Measurements from ENCODE around the gene MUC21.
"Not testable (repeated sequence)": the region's sequence is repeated elsewhere in the genome, so short reads cannot be mapped to it uniquely, and the experiment has no call there.

The MUC21 gene

DNA sequence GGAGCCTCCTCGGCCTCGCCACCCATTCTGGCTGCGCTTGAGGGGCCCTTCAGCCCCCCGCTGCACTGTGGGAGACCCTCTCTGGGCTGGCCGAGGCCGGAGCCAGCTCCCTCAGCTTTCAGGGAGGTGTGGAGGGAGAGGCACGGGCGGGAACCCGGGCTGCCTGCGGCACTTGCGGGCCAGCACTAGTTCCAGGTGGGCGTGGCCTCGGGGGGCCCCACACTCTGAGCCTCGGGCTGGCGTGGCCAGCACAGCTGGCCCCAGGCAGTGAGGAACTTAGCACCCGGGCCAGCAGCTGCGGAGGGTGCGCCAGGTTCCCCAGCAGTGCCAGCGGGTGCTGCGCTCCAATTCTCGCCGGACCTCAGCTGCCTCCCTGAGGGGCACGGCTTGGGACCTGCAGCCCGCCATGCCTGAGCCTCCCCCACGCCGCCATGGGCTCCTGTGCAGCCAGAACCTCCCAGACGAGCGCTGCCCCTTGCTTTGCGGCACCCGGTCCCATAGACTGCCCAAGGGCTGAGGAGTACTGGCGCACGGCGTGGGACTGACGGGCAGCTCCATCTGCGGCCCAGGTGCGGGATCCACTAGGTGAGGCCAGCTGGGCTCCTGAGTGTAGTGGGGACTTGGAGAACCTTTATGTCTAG is 33.3 kb downstream of the MUC21 start:
- Mint-ChIP-seq H3K9me3 (peaks cover 16% of the 10 kb centered on the region), H3K4me3 (no peak overlapping the region), H3K27me3 (ENCODE audit: low read depth) (peaks cover 5% of the 10 kb centered on the region), H3K27ac (no peak overlapping the region), H3K36me3 (ENCODE audit: low read depth) (no peaks in the 10 kb centered on the region), H3K4me1 (no peaks in the 10 kb centered on the region)
- TF ChIP-seq, protein P1, sequence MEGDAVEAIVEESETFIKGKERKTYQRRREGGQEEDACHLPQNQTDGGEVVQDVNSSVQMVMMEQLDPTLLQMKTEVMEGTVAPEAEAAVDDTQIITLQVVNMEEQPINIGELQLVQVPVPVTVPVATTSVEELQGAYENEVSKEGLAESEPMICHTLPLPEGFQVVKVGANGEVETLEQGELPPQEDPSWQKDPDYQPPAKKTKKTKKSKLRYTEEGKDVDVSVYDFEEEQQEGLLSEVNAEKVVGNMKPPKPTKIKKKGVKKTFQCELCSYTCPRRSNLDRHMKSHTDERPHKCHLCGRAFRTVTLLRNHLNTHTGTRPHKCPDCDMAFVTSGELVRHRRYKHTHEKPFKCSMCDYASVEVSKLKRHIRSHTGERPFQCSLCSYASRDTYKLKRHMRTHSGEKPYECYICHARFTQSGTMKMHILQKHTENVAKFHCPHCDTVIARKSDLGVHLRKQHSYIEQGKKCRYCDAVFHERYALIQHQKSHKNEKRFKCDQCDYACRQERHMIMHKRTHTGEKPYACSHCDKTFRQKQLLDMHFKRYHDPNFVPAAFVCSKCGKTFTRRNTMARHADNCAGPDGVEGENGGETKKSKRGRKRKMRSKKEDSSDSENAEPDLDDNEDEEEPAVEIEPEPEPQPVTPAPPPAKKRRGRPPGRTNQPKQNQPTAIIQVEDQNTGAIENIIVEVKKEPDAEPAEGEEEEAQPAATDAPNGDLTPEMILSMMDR (IDR thresholded peaks at IDR 0.05; ENCODE audit: unreplicated experiment in 3 of 3) = no peak

DNA sequence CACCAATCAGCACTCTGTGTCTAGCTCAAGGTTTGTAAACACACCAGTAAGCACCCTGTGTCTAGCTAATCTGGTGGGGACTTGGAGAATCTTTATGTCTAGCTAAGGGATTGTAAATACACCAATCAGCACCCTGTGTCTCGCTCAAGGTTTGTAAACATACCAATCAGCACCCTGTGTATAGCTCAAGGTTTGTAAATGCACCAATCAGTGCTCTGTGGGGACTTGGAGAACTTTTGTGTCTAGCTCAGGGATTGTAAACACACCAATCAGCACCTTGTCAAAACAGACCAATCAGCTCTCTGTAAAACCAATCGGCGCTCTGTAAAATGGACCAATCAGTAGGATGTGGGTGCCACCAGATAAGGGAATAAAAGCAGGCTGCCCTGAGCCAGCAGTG is 33.9 kb downstream of the MUC21 start:
- not testable (repeated sequence) for H3K4me3 Mint-ChIP-seq; H3K27ac Mint-ChIP-seq; H3K27me3 Mint-ChIP-seq (ENCODE audit: low read depth); H3K36me3 Mint-ChIP-seq (ENCODE audit: low read depth); H3K4me1 Mint-ChIP-seq
- H3K9me3 Mint-ChIP-seq = peaks cover 18% of the 10 kb centered on the region

DNA sequence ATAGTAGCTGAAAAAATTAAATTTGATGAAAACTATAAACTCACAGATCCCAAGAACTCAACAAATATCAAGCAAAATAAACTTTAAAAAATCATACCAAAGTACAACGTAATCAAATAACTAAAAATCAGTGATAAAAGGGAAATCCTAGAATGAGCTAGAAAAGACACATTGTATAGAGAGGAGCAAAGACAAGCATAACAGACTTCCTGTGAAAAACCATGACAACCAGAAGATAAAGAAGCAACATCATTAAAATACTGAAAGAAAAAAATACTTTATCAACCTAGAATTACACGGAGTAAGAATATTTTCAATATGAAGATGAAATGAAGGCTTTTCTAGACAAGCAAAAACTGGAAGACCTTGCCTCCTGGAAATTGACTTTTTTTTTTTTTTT is 36.5 kb downstream of the MUC21 start:
- Mint-ChIP-seq H3K4me1 (no peaks in the 10 kb centered on the region), H3K4me3 (no peak overlapping the region), H3K36me3 (ENCODE audit: low read depth) (no peaks in the 10 kb centered on the region), H3K9me3 (peaks cover 17% of the 10 kb centered on the region), H3K27ac (no peak overlapping the region), H3K27me3 (ENCODE audit: low read depth) (peaks cover 3% of the 10 kb centered on the region)
- TF ChIP-seq, protein P1 (IDR thresholded peaks at IDR 0.05; ENCODE audit: unreplicated experiment in 3 of 3) = no peak

DNA sequence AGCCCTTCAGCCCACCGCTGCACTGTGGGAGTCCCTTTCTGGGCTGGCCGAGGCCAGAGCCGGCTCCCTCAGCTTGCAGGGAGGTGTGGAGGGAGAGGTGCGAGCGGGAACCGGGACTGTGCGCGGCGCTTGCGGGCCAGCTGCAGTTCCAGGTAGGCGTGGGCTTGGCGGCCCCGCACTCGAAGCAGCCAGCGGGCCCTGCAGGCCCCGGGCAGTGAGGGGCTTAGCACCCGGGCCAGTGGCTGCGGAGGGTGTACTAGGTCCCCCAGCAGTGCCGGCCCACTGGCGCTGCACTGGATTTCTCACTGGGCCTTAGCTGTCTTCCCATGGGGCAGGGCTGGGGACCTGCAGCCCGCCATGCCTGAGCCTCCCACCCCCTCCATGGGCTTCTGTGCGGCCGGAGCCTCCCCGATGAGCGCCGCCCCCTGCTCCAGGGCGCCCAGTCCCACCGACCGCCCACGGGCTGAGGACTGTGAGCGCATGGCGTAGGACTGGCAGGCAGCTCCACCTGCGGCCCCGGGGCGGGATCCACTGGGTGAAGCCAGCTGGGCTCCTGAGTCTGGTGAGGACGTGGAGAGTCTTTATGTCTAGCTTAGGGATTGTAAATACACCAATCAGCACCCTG is 37.2 kb downstream of the MUC21 start:
- peaks cover 17% of the 10 kb centered on the region for H3K9me3 Mint-ChIP-seq
- H3K36me3 Mint-ChIP-seq (ENCODE audit: low read depth); H3K27ac Mint-ChIP-seq; H3K4me3 Mint-ChIP-seq; H3K27me3 Mint-ChIP-seq (ENCODE audit: low read depth); H3K4me1 Mint-ChIP-seq: not testable (repeated sequence)

DNA sequence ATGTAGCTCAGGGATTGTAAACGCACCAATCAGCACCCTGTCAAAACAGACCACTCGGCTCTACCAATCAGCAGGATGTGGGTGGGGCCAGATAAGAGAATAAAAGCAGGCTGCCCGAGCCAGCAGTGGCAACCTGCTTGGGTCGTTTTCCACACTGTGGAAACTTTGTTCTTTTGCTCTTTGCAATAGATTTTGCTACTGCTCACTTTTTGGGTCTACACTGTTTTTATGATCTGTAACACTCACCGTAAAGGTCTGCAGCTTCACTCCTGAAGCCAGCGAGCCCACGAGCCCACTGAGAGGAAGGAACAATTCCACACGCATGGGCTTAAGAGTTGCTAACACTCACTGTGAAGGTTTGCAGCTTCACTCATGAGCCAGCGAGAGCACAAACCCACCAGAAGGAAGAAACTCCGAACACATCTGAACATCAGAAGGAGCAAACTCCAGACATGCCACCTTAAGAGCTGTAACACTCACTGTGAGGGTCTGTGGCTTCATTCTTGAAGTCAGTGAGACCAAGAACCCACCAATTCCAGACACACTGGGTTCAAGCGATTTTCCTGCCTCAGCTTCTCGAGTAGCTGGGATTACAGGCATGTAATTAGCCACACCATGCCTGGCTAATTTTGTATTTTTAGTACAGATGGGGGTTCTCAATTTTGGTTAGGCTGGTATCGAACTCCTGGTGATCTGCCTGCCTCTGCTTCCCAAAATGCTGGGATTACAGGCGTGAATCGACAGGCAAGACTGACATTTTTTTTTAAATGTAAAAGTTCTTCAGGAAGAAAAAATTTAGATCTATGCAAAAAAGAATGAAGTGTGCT is 38.4 kb downstream of the MUC21 start:
- H3K36me3 Mint-ChIP-seq (ENCODE audit: low read depth); H3K27me3 Mint-ChIP-seq (ENCODE audit: low read depth); H3K27ac Mint-ChIP-seq; H3K4me1 Mint-ChIP-seq; H3K4me3 Mint-ChIP-seq: not testable (repeated sequence)
- H3K9me3 Mint-ChIP-seq = peaks cover 12% of the 10 kb centered on the region

DNA sequence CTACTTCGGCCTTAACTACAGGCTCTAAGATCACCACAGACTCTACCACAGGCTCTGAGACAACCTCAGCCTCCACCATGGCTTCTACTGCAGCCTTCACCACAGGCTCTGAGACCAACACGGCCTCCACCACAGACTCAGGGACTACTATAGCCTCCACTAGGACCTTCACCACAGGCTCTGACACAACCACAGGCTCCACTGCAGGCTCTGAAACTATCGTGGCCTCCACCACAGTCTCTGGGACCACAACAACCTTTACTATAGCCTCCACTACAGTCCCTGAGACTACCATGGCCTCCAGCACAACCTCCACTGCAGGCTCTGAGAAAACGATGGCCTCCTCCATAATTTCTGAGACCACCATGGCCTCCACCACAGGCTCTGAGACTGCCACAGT is 42.1 kb downstream of the MUC21 start:
- Mint-ChIP-seq H3K36me3 (ENCODE audit: low read depth) (no peaks in the 10 kb centered on the region), H3K27me3 (ENCODE audit: low read depth) (peaks cover 8% of the 10 kb centered on the region), H3K4me3 (no peak overlapping the region), H3K9me3 (peaks cover 9% of the 10 kb centered on the region), H3K27ac (no peak overlapping the region), H3K4me1 (no peaks in the 10 kb centered on the region)
- TF ChIP-seq, protein P1 (IDR thresholded peaks at IDR 0.05; ENCODE audit: unreplicated experiment in 3 of 3) = no peak

DNA sequence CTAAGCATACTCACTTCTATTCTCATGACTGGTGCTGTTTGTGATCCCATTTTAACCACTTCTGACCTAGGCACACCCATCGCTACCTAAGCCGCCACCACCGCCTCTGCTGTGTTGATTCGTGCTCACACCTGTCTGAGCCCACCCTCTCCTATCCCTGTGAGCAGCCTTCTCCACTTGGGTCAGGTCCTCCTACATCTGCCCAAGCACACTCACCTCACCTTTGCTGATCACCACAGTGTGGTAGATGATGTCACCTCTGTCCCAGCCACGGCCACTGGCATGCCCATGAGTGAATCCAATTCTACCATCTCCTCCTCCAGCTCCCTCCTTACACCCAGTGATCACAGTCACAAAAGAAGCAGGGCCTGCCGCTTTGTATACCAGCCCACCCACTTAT is 47.6 kb downstream of the MUC21 start:
- TF ChIP-seq, protein P1 (IDR thresholded peaks at IDR 0.05; ENCODE audit: unreplicated experiment in 3 of 3) = no peak
- Mint-ChIP-seq H3K9me3 (peaks cover 3% of the 10 kb centered on the region), H3K4me3 (no peak overlapping the region), H3K27me3 (ENCODE audit: low read depth) (peaks cover 6% of the 10 kb centered on the region), H3K36me3 (ENCODE audit: low read depth) (no peaks in the 10 kb centered on the region), H3K4me1 (no peaks in the 10 kb centered on the region), H3K27ac (no peak overlapping the region)

Measured in nephron (organoid).